Activated CD8-positive, alpha-beta memory T cell treated with anti-CD3 and anti-CD28 coated beads for 1 hour (primary cell): ENCODE data around the gene PRKCB.

ENCODE experiments used
- DNase-seq, 2 donors: peaks; one replicate each; pipeline ENCODE4 v3.0.0-alpha.2; 2020; ENCODE audit warnings: low read depth in 1 of 2; ENCODE audit errors: extremely low read depth in 1 of 2

Gene PRKCB

DNA sequence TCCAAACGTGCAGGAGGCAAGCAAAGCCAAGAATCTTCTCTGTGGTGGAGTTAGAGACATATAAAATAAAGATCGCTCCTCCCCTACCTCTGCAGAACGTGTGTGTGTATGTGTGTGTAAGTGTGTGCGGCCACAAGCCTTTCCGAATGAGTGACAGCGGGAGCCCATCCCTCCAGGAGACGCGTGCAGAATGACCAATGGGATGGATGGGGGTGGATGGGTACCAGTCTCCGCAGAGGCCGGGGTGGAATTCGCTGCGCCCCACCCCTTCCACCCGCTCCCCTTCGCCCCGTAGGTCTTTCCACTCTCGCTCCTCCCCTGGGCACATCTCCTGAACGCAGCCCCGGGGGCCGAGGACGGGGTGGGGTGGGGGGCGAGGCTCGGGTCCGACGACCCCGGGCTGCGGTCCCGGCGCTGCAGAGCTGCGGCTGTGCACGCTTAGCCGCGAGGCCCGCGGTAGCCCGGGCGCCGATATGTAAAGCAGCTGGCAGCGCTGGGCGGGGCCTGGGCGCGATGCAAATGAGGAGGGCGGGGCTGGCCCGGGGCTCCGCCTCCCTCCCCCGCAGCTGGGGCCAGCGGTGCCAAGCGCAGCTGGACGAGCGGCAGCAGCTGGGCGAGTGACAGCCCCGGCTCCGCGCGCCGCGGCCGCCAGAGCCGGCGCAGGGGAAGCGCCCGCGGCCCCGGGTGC, at the start of gene PRKCB:
TSS of gene PRKCB (plus strand) at position 594 of the 688 bp plus-strand sequence.
- peak; percentile 56 to 85 for DNase-seq

DNA sequence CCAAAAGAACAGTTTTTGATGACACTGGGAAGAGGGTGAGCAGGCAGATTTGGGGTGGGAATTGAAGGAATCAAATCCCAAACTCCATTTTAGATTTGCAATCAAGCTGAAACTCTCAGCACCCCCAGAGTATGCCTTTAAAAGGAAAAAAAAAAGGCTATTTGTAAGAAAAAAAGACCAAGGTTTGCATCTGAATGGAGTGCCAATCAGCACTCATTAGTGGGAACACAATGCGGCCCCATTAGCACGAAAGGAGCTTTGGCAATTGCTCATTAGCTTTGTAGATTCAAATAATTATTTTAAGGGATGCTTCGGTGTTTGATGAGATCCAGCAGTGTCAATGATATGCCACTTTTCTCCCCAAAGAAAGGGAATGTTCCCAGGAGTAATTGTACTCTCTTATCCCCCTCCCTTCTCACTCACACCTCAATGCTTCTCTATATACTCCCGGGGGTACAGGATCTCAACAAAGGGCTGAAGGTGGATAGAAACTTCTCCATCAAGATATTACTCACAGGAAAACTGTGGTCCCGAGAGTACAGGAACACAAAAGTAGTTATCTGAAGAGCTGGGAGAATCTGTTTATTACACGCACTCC, 48.7 kb upstream of the PRKCB start:
- DNase-seq: no peak

DNA sequence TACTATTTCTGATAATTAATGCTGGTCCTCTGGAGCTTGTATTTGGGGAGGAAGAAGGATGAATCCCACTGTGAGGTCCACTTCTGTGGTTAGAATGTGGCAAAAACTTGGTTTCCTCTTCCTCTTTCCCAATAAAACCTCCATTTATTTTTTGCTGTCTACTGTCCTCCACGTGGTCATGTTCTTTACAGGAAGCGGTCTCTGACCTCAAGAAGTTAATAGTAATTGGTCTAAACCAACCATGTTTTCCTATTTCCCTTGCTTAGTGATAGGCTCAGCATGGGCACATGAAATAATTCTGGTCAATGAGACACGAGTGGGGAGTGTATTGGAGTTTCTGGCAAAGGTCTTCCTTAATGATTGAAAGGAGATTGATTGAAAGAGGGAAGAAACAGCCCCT, 47.1 kb upstream of the PRKCB start:
- no peak for DNase-seq

DNA sequence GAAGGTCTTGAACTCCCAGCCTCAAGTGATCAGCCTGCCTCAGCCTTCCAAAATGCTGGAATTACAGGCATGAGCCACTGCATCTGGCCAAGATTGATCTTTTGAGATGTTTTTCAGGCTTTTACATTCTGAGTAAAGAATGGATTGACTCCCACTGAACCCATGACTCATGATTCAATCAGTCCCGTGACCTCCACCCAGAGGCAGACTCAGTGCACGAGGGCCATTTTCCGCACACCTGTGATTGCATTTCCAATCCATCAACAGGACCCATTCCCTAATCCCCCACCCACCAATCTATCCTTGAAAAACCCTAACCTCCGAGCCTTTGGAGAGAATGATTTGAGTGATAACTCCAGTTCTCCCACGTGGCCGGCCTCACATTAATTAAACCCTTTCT, 40.4 kb upstream of the PRKCB start:
- no peak for DNase-seq

DNA sequence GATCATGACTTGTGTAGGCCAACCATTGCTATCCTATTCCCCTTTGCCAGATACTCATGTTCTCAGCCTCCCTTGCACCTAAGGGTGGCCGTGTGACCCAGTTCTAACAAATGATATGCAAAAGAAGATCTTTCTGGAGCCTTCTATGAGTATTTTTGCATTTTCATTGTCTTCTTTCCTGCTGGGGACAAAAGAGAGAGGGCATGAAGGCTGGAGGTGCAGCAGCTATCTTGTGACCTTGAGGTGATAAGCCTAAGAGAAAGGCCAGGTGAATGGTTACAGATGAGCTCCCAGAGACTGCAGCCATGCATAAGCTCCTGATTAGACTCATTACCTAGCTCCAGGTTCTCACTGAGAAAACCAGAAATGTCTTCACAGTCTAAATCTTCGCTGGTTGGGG, 38.8 kb upstream of the PRKCB start:
- DNase-seq: no peak

DNA sequence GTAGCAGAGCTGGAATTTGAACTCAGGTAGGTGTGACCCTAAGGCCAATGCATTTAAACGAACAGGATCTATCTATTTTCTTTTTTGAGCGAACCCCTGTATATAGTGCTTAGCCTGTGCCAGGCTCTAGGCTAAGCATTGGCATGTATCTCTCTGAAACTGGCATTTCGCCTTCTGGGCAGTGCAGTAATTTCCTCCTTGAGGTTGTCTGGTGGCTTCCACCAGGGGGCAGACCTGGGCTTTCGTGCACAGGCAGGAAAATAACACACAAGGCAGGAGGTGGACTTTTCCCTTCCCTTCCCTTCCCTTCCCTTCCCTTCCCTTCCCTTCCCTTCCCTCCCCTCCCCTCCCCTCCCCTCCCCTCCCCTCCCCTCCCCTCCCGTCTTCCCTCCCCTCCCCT, 34.4 kb upstream of the PRKCB start:
- DNase-seq: peak; percentile 34 to 75

DNA sequence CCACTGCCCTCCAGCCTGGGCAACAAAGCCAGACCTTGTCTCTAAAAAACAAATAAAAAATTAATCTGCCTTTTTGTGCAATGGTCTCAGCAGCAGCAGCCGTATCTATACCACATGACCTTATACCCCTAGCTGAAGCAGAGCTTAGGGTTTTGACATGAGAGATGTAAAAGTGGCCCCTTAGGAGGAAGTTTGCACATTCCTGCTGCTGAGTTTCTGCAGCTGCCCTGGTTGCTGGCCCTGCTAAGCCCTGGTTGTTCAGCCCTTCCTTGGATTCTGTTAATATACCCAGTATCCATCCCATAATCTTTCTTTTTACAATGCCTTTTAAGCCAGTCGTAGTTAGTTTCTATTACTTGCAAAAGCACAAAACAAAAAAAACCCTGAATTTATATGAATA, 33.0 kb upstream of the PRKCB start:
- no peak for DNase-seq

DNA sequence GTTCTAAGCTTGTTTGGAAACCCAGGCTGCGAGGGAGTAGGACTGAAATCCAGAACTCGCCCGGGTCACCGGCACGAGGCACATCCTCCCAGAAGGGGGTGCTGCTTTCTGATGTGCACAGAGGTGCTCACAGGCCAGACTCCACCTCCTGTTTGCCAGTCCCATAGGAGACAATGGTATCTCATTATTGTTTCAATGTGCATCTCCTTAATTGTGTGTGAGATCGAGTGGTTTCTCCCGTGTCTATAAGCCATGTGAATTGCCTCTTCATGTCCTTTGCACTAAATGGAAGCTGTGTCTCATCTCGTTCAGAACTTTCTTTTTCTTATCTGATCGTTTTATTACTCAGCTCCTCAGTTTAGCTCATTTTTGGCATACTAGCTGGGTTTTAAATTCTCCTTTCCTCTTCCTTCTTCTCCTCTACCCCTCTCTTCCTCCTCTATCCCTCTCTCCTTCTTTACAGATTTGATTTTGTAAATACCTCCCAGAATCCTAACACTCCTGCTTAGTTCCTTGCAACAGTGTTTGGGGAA, 32.1 kb upstream of the PRKCB start:
- peak; percentile 32 to 56 for DNase-seq

DNA sequence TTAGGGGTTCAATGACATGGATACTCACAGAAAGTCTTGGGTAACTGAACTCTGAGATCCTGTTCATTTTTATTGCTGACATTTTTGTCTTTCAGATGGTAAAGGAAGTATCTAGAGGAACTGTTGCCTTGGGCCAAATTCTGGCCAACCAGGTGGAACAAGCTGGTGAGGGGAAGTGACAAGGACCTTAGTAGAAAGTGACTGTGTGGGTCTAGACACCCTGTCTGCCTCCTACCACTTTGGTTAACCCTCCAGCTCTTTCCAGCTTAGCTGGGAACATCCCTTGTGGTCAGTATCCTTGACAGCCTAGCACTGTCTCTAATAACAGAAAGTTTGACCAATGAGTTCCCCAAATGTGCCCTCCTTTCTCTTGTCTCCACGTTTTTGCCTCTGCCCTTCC, 28.8 kb upstream of the PRKCB start:
- DNase-seq: no peak

DNA sequence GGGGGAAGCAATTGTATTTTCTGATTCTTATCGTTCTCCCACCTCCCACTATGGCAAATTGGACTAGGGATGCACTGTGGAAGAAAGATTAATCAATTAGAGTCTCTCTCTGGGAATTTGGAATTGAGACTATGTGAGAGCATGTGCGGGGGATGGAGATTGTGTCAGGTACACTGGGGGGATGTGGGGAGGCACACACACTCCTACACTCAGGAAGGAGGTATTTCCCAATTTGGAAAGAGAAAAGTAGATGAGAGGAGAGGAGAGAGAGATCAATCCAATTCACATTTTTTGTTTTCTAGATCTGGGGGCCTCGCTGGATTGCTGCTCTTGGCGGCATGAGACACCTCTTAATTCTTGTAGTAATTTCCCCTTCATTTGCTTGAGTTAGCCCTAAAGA, 14.3 kb upstream of the PRKCB start:
- no peak for DNase-seq

DNA sequence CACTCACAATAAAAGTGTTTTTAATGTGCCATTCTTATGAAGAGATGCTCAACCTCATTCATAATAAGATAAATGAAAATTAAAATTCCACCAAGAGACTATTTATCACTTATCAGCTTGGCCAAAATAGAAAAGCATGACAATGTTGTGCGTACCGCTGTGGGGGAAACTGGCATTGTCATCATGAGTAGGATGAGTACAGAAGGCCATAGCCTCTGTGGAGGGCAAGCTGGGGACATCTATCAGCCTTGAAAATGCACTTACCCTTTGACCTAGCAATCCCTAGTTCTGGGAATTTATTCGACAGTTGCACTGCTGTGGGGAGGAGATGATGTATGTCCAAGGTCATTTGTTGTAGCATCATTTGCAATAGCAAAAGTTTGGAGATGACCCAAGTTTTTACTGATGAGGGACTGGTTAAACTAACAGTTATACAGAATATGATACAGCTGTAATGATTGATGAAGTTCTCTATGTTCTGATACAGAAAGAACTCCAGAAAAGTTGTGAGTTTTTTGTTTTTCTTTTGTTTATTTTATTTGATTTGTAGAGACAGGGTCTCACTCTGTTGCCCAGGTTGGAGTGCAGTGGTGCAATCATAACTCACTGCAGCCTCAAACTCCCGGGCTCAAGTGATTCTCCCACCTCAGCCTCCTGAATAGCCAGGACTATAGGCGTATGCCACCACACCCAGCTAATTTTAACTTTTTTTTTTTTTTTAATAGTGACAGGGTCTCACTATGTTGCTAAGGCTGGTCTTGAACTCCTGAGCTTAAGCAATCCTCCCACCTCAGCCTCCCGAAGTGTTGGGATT, 13.7 kb upstream of the PRKCB start:
- DNase-seq: no peak

DNA sequence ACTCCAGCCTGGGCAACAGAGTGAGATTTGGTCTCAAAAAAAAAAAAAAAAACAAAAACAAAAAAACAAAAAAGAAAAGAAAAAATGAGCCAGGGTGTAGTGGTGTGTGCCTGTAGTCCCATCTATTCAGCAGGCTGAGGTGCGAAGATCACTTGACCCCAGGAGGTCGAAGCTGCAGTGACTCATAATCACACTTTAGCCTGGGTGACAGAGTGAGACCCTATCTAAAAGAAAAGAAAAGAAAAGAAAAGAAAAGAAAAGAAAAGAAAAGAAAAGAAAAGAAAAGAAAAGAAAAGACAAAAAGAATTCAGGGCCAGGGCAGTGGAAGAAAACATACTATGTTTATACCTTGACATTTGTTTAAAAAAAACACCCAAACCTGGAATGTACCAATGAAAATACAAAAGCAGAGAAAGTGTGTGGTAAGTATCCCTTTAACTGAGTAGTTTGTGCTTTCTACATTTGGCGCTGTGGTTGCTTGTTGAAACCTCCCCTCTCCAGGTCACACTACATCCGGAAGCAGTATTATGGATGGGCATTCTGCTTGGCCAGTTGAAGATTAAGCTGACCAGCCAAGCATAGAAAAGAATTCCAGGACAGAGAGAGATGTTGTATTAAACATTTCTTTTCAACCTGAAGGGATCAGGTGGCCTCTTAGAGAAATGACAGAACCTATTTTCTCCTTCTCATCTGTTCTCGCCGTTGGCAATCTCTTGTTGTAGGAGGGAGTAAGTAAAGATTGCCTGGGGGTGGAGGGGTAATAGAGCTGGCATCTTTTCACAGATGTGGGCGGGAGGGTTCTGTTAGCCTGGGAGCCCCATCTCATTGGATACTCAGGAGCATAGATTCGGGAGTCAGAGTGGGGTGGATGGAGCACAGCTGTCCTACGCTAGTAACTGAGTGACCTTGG, 12.1 kb upstream of the PRKCB start:
- no peak for DNase-seq

DNA sequence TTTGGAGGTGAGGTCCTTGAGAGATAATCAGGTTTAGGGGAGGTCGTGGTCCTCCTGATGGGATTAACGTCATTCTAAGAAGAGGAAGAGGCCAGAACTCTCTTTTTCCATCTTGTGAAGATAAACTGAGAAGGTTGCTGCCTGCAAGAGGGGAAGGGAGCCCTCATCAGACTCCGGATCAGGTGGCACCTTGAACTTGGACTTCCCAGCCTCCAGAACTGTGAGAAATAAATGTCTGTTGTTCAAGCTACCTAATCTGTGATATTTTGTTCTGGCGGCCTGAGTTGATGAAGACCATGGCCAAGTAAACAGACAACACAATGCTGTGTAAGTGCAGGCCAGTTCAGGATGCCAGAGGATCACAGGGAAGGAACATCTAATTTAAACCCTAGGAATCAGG, 10.9 kb upstream of the PRKCB start:
- no peak for DNase-seq

DNA sequence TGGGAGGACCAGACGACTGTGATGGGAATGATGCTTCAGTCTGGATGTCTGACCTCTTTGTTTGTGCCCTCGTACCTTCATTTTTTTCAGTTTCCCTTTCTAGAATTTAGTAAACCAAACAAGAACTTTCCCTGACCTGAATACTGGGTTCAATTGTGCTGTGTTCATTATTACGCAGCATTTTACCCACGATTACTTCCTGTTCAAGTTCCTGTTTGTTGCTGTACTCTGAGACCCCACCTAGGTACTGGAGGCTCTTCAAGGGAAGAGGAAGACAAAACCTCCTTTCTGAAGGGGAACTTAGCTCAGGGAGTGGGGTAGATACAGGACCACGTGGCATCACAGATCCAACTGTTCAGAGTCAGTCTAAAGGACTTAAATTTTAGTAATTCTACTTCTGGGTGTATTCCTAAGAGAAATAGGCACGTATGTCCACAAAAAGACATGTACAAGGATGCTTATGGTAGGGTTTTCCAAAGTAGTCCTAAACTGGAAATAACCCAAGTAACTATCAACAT, 9.2 kb upstream of the PRKCB start:
- no peak for DNase-seq

DNA sequence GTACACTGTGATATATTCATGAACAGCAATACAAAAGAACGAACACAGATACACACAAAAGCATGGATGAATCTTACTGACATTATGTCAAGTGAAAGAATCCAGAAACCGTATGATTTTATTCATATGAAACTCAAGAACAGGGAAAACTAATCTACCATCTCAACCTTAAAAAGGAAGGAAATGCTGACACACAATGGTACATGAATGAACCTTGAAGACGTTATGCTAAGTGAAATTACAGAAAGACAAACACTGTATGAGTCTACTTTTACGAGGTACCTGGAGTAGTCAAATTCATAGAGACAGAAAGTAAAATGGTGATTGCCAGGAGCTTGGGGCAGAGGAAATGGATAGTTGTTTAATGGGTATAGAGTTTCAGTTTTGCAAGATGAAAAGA, 8.7 kb upstream of the PRKCB start:
- no peak for DNase-seq

DNA sequence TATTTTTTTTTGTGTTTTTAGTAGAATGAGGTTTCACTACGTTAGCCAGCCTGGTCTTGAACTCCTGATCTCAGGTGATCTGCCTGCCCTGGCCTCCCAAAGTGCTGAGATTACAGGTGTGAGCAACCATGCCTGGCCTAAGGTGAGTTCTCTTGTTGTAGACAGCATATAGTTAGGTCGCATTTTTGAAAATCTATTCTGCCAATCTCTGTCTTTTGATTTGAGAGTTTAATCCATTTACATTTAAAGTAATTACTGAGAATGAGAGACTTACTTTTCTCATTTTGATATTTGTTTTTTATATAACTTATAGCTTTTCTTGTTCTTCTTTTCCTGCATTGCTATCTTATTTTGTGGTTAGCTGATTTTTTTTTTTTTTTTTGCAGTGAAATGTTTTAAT, 6.3 kb upstream of the PRKCB start:
- DNase-seq: no peak

DNA sequence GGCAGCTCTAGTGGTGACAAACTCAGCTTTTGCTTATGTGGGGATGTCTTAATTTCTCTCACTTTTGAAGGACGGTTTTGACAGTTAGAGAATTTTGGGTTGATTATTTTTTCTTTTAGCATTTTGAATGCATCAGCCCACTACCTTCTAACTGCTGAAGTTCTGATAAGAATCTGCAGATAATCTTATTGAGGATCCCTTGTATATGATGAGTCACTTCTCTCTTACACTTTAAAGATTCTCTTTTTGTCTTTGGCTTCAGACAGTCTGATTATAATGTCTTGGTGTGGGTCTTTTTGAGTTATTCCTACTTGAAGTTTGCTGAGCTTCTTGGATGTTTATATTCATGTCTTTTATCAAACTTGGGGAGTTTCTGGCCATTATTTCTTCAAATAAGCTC, 5.5 kb upstream of the PRKCB start:
- no peak for DNase-seq

DNA sequence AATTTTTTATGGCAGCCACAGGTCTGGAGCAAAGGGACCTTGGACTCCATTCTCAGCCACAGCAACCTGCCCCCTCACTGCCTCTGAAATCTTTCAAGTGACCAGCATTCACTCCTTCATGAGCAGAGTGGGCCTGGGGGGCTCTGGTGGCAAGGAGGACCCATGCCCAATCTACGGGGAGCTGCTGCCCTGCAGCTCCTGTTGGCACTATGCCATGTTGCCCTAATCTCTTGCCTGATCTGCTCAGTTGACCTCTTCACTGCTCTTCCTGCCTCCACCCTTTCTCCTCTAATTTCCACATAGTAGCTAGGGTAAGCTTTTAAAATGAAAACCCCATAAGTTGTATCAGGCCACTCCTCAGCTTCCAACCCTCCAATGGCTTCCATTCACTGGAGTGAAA, 2.9 kb upstream of the PRKCB start:
- no peak for DNase-seq

DNA sequence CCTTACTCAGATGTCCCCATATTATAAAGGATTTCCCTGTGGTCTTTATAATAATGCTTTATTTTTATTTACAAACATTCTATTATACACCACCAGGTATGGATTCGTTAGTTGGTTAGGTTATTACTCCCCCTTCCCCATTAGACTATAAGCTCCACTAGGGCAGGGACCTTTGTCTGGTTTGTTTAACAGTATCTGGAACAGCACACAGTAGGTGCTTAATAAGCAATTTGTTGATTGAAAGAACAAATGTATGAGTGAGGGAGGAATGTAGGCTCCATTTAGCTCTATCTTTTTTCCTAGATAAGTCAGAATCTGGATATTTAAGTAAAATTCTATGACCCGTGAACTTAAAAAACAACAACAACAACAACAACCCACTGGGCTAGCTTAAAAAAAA, 2.3 kb upstream of the PRKCB start:
- no peak for DNase-seq

DNA sequence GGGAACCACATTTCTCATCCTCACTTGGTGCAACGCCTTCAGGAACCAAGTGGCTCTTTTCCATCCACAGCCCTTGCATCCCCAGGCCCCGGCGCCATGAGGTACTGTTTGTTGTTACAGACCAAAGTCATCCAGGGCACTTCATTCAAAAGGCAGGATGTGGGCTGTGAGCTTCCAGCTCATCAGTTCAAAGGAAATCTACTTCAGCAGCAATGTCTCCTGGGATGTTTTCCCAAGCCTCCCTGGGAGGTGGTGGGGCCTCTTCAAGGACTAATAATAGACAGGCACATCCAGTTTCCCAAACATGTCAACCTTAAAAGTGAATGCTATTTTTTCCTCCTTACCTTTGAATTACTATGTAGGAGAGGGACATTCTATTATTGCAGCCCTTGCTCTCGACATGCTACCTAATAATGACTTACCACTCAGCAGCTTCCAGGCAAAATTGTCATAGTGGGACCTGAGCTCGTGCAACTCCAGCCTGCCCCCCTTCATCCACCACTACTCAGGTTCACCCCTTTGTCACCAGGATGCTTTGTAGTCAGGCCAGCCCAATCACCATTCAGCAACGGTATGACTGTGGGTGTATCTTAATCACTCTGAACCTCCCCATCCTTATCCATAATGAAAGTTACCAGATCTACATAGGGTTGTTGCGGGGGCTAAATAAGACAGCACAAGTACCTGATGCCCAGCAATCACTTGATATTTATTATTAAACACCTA, 1.7 kb upstream of the PRKCB start:
- no peak for DNase-seq
